Activated naive CD8-positive, alpha-beta T cell treated with anti-CD3 and anti-CD28 coated beads, Interleukin-2, amount 10 ng/mL, durations not matched to agents 7 days and 5 days (primary cell): ENCODE measurements around the gene IL31. TPM values are rescaled to one million over a fixed set of nuclear protein-coding genes. Genes with fewer than 3 reads are reported as not detected.
A peak's percentile ranks its signal among the peaks of the same experiment; 100 is the strongest.

Experiments used
- ATAC-seq: fragments of 150-1000 bp; cut with Tn5 transposase; one replicate; pipeline ENCODE4 v1.10.0; 2021; ENCODE audit warnings: low read depth, moderate library complexity
- POLR2A ChIA-PET: fragments of 350-600 bp; sonication (Branson Sonifier 250); formaldehyde crosslinking; loops from one replicate; lab custom pipeline; 2021; ENCODE audit warnings: antibody characterized with exemption; lab: Charles Lee
- DNase-seq: peaks from one replicate; pipeline ENCODE4 v3.0.0; 2021
- H3K27ac Mint-ChIP-seq: one replicate; pipeline ENCODE4 v1.8.0; 2022; ENCODE audit warnings: mild to moderate bottlenecking, mixed read lengths
- H3K27me3 Mint-ChIP-seq: one replicate; pipeline ENCODE4 v1.8.0; 2022; ENCODE audit warnings: mild to moderate bottlenecking, moderate library complexity, mixed read lengths
- H3K36me3 Mint-ChIP-seq: one replicate; pipeline ENCODE4 v1.8.0; 2021; ENCODE audit warnings: mild to moderate bottlenecking, mixed read lengths
- H3K4me1 Mint-ChIP-seq: one replicate; pipeline ENCODE4 v1.8.0; 2021; ENCODE audit warnings: mixed read lengths
- H3K4me3 Mint-ChIP-seq: one replicate; pipeline ENCODE4 v1.8.0; 2022; ENCODE audit warnings: mild to moderate bottlenecking, moderate library complexity, mixed read lengths
- H3K9me3 Mint-ChIP-seq: one replicate; pipeline ENCODE4 v1.8.0; 2021; ENCODE audit warnings: mixed read lengths
- total RNA-seq, 2 experiments: library from RNA; stranded (reverse); gene quantifications; one replicate each; pipeline ENCODE4 v1.2.3, GENCODE V29; 2021

Gene IL31
- total RNA-seq, 2 experiments from 2014 or later = not detected

- no peak overlapping the region for H3K27ac Mint-ChIP-seq
- POLR2A ChIA-PET = interaction anchor here (0.8 kb wide), 1 partner anchor 58 kb away, joined by 4 read pairs; no protein-coding TSS in a partner anchor
- no peak overlapping the region for H3K4me3 Mint-ChIP-seq
- peaks cover 1% of the 10 kb centered on the region for H3K36me3 Mint-ChIP-seq
- peaks cover 11% of the 10 kb centered on the region for H3K4me1 Mint-ChIP-seq
- no peaks in the 10 kb centered on the region for H3K9me3 Mint-ChIP-seq
- DNase-seq (no peak), ATAC-seq (no peak)
- H3K27me3 Mint-ChIP-seq = peaks cover 41% of the 10 kb centered on the region
Measured at GRCh38 chr12:122202017-122202416, 28.0 kb upstream of the IL31 start.

- ATAC-seq (no peak), DNase-seq (no peak)
- H3K9me3 Mint-ChIP-seq = no peaks in the 10 kb centered on the region
- peaks cover 1% of the 10 kb centered on the region for H3K36me3 Mint-ChIP-seq
- POLR2A ChIA-PET = interaction anchor here (0.6 to 0.8 kb wide), 2 partner anchors 59 to 1405 kb away, joined by 3 to 4 read pairs; no protein-coding TSS in a partner anchor
- no peak overlapping the region for H3K4me3 Mint-ChIP-seq
- H3K27me3 Mint-ChIP-seq = peaks cover 43% of the 10 kb centered on the region
- peaks cover 13% of the 10 kb centered on the region for H3K4me1 Mint-ChIP-seq
- no peak overlapping the region for H3K27ac Mint-ChIP-seq
Measured at GRCh38 chr12:122201381-122201780, 27.4 kb upstream of the IL31 start.

GRCh38 chr12:122200541-122201175, 26.6 kb upstream of the IL31 start:
- H3K36me3 Mint-ChIP-seq = peaks cover 1% of the 10 kb centered on the region
- DNase-seq (no peak), ATAC-seq (no peak)
- H3K4me3 Mint-ChIP-seq = no peak overlapping the region
- no peaks in the 10 kb centered on the region for H3K9me3 Mint-ChIP-seq
- no peak overlapping the region for H3K27ac Mint-ChIP-seq
- H3K27me3 Mint-ChIP-seq = peaks cover 43% of the 10 kb centered on the region
- POLR2A ChIA-PET = interaction anchor here (0.6 kb wide), 1 partner anchor 1405 kb away, joined by 3 read pairs; no protein-coding TSS in a partner anchor
- peaks cover 13% of the 10 kb centered on the region for H3K4me1 Mint-ChIP-seq

- no peak overlapping the region for H3K4me3 Mint-ChIP-seq
- no peak overlapping the region for H3K27ac Mint-ChIP-seq
- POLR2A ChIA-PET = no interaction called here
- H3K36me3 Mint-ChIP-seq = no peaks in the 10 kb centered on the region
- no peaks in the 10 kb centered on the region for H3K9me3 Mint-ChIP-seq
- peaks cover 38% of the 10 kb centered on the region for H3K27me3 Mint-ChIP-seq
- DNase-seq = no peak
- ATAC-seq = no peak
- peaks cover 11% of the 10 kb centered on the region for H3K4me1 Mint-ChIP-seq
Measured at GRCh38 chr12:122199484-122200355, 25.7 kb upstream of the IL31 start.

GRCh38 chr12:122197612-122197966, 23.6 kb upstream of the IL31 start:
- DNase-seq (no peak), ATAC-seq (no peak)
- POLR2A ChIA-PET = no interaction called here
- peaks cover 5% of the 10 kb centered on the region for H3K4me1 Mint-ChIP-seq
- H3K4me3 Mint-ChIP-seq = peak overlapping the region; percentile 21
- H3K9me3 Mint-ChIP-seq = no peaks in the 10 kb centered on the region
- peak overlapping the region; percentile 18 for H3K27ac Mint-ChIP-seq
- H3K27me3 Mint-ChIP-seq = peaks cover 30% of the 10 kb centered on the region
- H3K36me3 Mint-ChIP-seq = no peaks in the 10 kb centered on the region

- Mint-ChIP-seq H3K4me3 (no peak overlapping the region), H3K36me3 (no peaks in the 10 kb centered on the region)
Measured at GRCh38 chr12:122195405-122195804, 21.4 kb upstream of the IL31 start.

GRCh38 chr12:122194804-122195203, 20.8 kb upstream of the IL31 start:
- peaks cover 20% of the 10 kb centered on the region for H3K27me3 Mint-ChIP-seq
- POLR2A ChIA-PET = no interaction called here
- no peak for ATAC-seq
- DNase-seq = no peak
- no peaks in the 10 kb centered on the region for H3K36me3 Mint-ChIP-seq
- H3K4me3 Mint-ChIP-seq = no peak overlapping the region
- H3K9me3 Mint-ChIP-seq = no peaks in the 10 kb centered on the region
- peaks cover 6% of the 10 kb centered on the region for H3K4me1 Mint-ChIP-seq
- H3K27ac Mint-ChIP-seq = no peak overlapping the region

More at GRCh38 chr12:122195405-122195804, 21.4 kb upstream of the IL31 start:
- Mint-ChIP-seq H3K9me3 (no peaks in the 10 kb centered on the region), H3K27me3 (peaks cover 20% of the 10 kb centered on the region), H3K4me1 (peaks cover 6% of the 10 kb centered on the region), H3K27ac (no peak overlapping the region)
- ATAC-seq (no peak), DNase-seq (no peak)
- POLR2A ChIA-PET = no interaction called here

- Mint-ChIP-seq H3K27me3 (peaks cover 9% of the 10 kb centered on the region), H3K9me3 (no peaks in the 10 kb centered on the region)
Measured at GRCh38 chr12:122192441-122192840, 18.4 kb upstream of the IL31 start.

GRCh38 chr12:122190842-122191668, 17.0 kb upstream of the IL31 start:
- Mint-ChIP-seq H3K36me3 (no peaks in the 10 kb centered on the region), H3K4me3 (no peak overlapping the region), H3K9me3 (no peaks in the 10 kb centered on the region), H3K27me3 (peaks cover 2% of the 10 kb centered on the region), H3K4me1 (peaks cover 2% of the 10 kb centered on the region), H3K27ac (no peak overlapping the region)
- peak; percentile 90 for ATAC-seq
- DNase-seq = peak; percentile 74
- POLR2A ChIA-PET = interaction anchor here (1.0 kb wide), 1 partner anchor 31 kb away, joined by 3 read pairs; no protein-coding TSS in a partner anchor

More at GRCh38 chr12:122192441-122192840, 18.4 kb upstream of the IL31 start:
- H3K4me1 Mint-ChIP-seq = peaks cover 5% of the 10 kb centered on the region
- POLR2A ChIA-PET = no interaction called here
- no peak overlapping the region for H3K27ac Mint-ChIP-seq
- H3K36me3 Mint-ChIP-seq = no peaks in the 10 kb centered on the region
- no peak overlapping the region for H3K4me3 Mint-ChIP-seq
- ATAC-seq (no peak), DNase-seq (no peak)

GRCh38 chr12:122189626-122190475, 15.8 kb upstream of the IL31 start:
- no peak for DNase-seq
- Mint-ChIP-seq H3K4me3 (no peak overlapping the region), H3K36me3 (no peaks in the 10 kb centered on the region), H3K9me3 (no peaks in the 10 kb centered on the region), H3K4me1 (peaks cover 2% of the 10 kb centered on the region), H3K27ac (peak overlapping the region; percentile 16), H3K27me3 (peaks cover 2% of the 10 kb centered on the region)
- POLR2A ChIA-PET = no interaction called here
- no peak for ATAC-seq

GRCh38 chr12:122187466-122187865, 13.4 kb upstream of the IL31 start:
- DNase-seq (no peak), ATAC-seq (no peak)
- Mint-ChIP-seq H3K27me3 (peaks cover 3% of the 10 kb centered on the region), H3K36me3 (no peaks in the 10 kb centered on the region), H3K4me1 (peaks cover 11% of the 10 kb centered on the region), H3K9me3 (no peaks in the 10 kb centered on the region), H3K27ac (no peak overlapping the region), H3K4me3 (no peak overlapping the region)
- POLR2A ChIA-PET = no interaction called here

GRCh38 chr12:122185494-122186082, 11.6 kb upstream of the IL31 start:
- Mint-ChIP-seq H3K27ac (no peak overlapping the region), H3K36me3 (no peaks in the 10 kb centered on the region), H3K9me3 (no peaks in the 10 kb centered on the region), H3K27me3 (peaks cover 8% of the 10 kb centered on the region), H3K4me3 (no peak overlapping the region), H3K4me1 (peaks cover 12% of the 10 kb centered on the region)
- POLR2A ChIA-PET = no interaction called here
- DNase-seq = no peak
- ATAC-seq = no peak
